Cardiac fibroblast (primary cell): ENCODE results near the gene LSR.

Experiments
- DNase-seq, 2 donors: peaks; one replicate each; pipeline versions ENCODE4 v3.0.0 to v3.0.0-alpha.2; 2010; ENCODE audit warnings: low read depth in 2 of 2
- H3K4me3 ChIP-seq, 2 donors: replicated peaks in 1 of 2; 1 replicate in 1 of 2; 2 replicates in 1 of 2; pipeline ENCODE4 v1.5.1; 2011; ENCODE audit warnings: low read depth in 2 of 2, low read length in 2 of 2, mild to moderate bottlenecking in 2 of 2, moderate library complexity in 1 of 2
- TF ChIP-seq, protein P1 (sequence below): IDR thresholded peaks from one replicate; pipeline ENCODE4 v1.5.1; 2011; ENCODE audit warnings: low read depth, mild to moderate bottlenecking, low read length, inconsistent platforms

LSR gene

DNA sequence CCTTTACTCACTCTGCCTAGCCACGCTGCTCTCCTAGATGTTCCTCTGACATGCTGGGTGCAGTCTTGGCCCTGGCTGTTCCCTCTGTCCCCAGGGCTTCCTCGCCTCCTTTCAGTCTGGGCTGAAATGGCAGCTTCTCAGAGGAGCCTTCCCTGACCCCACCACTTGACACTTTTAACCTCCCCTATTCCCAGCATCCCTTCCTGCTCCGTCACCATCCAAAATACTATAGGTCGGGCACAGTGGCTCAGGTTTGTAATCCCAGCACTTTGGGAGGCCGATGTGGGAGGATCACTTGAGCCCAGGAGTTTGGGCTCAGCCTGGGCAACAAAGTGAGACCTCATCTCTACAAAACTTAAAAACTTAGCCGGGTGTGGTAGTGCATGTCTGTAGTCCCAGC is 22.9 kb upstream of the LSR start:
- DNase-seq, result no peak
- H3K4me3 ChIP-seq, result no peak overlapping the region
- TF ChIP-seq, protein P1, sequence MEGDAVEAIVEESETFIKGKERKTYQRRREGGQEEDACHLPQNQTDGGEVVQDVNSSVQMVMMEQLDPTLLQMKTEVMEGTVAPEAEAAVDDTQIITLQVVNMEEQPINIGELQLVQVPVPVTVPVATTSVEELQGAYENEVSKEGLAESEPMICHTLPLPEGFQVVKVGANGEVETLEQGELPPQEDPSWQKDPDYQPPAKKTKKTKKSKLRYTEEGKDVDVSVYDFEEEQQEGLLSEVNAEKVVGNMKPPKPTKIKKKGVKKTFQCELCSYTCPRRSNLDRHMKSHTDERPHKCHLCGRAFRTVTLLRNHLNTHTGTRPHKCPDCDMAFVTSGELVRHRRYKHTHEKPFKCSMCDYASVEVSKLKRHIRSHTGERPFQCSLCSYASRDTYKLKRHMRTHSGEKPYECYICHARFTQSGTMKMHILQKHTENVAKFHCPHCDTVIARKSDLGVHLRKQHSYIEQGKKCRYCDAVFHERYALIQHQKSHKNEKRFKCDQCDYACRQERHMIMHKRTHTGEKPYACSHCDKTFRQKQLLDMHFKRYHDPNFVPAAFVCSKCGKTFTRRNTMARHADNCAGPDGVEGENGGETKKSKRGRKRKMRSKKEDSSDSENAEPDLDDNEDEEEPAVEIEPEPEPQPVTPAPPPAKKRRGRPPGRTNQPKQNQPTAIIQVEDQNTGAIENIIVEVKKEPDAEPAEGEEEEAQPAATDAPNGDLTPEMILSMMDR, result no peak

- no peak for DNase-seq
- TF ChIP-seq, protein P1, result no peak
These were observed 22.1 kb upstream of the LSR start for GRCh38 chr19:35226748-35227147.

DNA sequence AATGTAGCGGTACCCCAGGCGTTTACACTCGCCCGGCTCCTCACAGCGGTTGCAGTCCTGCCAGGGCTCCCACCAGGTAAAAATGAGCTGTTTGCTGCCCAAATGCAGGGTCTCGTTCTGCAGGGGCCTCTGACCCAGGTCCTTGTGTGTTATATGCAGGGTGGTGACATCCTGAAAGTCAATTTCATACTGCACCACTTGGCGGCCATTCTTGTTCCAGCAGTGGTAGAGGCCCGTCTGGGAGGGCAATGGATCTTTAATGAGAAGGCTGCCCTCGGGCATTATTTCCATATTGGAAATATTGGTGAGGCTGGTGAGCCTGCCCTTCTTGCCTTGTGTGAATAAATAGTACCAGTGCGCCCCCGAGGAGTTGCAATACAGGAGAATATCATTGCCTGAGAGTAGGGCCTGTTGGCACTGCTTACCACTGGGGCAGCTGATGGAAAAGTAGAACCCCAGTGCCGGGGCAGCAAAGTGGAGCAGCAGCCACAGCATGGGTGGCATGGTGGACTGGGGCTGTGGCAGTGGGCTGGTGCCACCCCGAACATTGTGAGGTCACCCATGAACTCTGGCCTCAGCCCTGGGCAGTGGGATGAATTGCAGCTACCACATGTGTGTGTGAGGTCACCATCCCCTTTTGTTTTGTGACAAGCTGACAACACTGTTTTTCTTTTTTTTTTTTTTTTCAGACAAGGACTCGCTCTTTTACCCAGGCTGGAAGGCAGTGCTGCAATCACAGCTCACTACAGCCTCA is 20.4 kb upstream of the LSR start, which contains the start of gene FAM187B:
Gene FAM187B, minus strand, starts transcription at position 563 of the 754 bp plus-strand sequence. Its CDS starts 59 bp downstream, at position 504.
- TF ChIP-seq, protein P1, result no peak
- no peak within 1 kb of the TSS for H3K4me3 ChIP-seq
- DNase-seq, result no peak

More at GRCh38 chr19:35226748-35227147, 22.1 kb upstream of the LSR start:
- no peak overlapping the region for H3K4me3 ChIP-seq

GRCh38 chr19:35229601-35230000 is 19.2 kb upstream of the LSR start:
- DNase-seq, result no peak
- TF ChIP-seq, protein P1, result no peak
- no peak overlapping the region for H3K4me3 ChIP-seq

DNA sequence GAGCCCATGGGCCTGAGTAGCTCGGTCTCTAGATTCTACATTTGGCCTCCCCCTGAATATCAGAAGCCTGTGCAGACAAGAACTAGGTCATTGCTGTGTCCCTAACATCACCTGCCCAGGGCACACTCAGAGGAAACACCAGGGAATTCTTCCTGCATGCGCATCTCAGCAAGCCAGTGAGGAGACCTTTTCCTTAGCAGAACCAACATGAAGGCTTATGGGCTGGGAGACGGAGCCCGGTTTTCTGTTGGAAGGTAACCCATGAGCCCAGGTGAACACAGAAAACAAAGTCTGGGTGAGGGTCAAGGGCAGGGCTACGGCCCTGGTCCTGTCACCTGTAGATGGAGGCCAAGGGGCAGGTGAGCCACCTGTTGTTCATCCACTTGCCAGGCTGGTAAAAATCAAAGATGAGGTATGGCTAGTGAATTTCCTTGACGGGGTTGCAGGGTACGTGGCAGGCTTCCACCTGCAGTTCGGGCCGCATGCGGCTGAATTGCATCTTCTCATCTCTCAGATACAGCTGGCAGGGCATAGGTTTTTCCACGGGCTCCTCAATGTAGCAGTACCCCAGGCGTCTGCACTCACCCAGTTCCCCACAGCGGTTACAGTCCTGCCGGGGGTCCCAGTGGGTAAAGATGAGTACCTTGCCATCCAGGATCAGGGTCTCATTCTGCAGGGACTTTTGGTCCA is 16.7 kb upstream of the LSR start:
- no peak for DNase-seq
- TF ChIP-seq, protein P1, result no peak
- H3K4me3 ChIP-seq, result no peak overlapping the region

- DNase-seq, result no peak
- TF ChIP-seq, protein P1, result no peak
- no peak overlapping the region for H3K4me3 ChIP-seq
These were observed 15.9 kb upstream of the LSR start for GRCh38 chr19:35232912-35233311.
